WTC11 (cell line): Measurements from ENCODE around the gene DUS1L.

Experiments
- CREM ChIP-seq: sonication (generic); formaldehyde crosslinking; IDR thresholded peaks from 2 replicates; pipeline ENCODE4 v1.8.1; 2022; ENCODE audit warnings: mild to moderate bottlenecking, missing genetic modification reagents, moderate library complexity
- ELF4 ChIP-seq: sonication (generic); formaldehyde crosslinking; IDR thresholded peaks from 2 replicates; pipeline ENCODE4 v1.8.1; 2022; ENCODE audit warnings: low read depth, mild to moderate bottlenecking, moderate library complexity, missing genetic modification reagents
- ETV6 ChIP-seq: sonication (generic); formaldehyde crosslinking; IDR thresholded peaks from 2 replicates; pipeline ENCODE4 v1.8.1; 2022; ENCODE audit warnings: mild to moderate bottlenecking, missing genetic modification reagents
- FOXJ3 ChIP-seq: sonication (generic); formaldehyde crosslinking; IDR thresholded peaks from 2 replicates; pipeline ENCODE4 v1.9.0; 2021; ENCODE audit warnings: missing genetic modification reagents, mild to moderate bottlenecking, borderline replicate concordance
- FOXK1 ChIP-seq: sonication (generic); formaldehyde crosslinking; IDR thresholded peaks from 2 replicates; pipeline ENCODE4 v1.8.0; 2022; ENCODE audit warnings: mild to moderate bottlenecking, moderate library complexity, missing genetic modification reagents
- NFYB ChIP-seq: sonication (generic); formaldehyde crosslinking; conservative IDR thresholded peaks from 2 replicates; pipeline ENCODE4 v1.8.0; 2022; ENCODE audit warnings: low read depth, missing genetic modification reagents
- TCF7 ChIP-seq: sonication (generic); formaldehyde crosslinking; IDR thresholded peaks from 2 replicates; pipeline ENCODE4 v1.8.0; 2022; ENCODE audit warnings: mild to moderate bottlenecking, low read depth, missing genetic modification reagents, moderate library complexity
- TF ChIP-seq, protein P1 (sequence below): fragments of 200-600 bp; IDR thresholded peaks from 2 replicates; pipeline ENCODE4 v1.8.0; 2022; ENCODE audit warnings: antibody characterized with exemption
- TF ChIP-seq, protein P2 (sequence below): sonication (generic); formaldehyde crosslinking; IDR thresholded peaks from 2 replicates; pipeline ENCODE4 v1.8.1; 2023; ENCODE audit warnings: mild to moderate bottlenecking, missing genetic modification reagents, borderline replicate concordance
- TF ChIP-seq, protein P3 (sequence below): sonication (generic); formaldehyde crosslinking; IDR thresholded peaks from 2 replicates; pipeline ENCODE4 v1.8.1; 2022; ENCODE audit warnings: low read depth, mild to moderate bottlenecking, moderate library complexity, missing genetic modification reagents, borderline replicate concordance

DNA sequence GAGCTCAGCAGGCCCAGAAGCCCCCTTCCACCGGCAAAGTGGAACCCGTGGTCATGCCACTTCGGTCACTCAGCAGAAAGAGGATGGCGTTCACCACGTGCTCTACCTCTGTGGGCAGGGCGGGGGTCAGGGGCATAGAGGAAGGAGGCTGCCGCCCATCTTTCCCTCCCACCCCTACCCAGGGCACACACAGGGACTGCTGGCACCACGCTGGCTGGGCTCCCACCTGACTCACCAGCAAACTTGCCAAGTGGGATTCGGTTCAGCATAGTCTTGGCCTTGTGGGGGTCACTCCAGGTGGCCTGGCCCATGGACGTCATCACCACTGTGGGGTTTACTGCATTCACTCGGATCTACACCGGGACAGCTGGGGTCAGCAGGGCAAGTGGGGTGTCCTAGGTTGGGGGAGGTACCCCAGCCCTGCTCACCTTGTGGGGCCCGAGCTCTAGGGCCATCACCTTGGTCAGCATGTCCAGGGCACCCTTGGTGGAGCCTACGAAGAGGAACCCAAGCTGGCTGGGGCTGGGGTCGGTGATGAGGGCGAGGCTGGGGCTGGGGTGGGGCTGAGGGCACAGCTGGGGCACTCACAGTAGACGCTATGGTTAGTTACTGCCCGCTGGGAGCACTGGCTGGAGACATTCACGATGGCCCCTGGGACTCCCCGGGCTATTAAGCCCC, 29.5 kb downstream of the DUS1L start:
- TF ChIP-seq CREM (no peak), ETV6 (CRISPR knock-in tag) (no peak), NFYB (CRISPR knock-in tag) (no peak), FOXK1 (no peak), ELF4 (CRISPR knock-in tag) (no peak), TCF7 (CRISPR knock-in tag) (no peak), FOXJ3 (no peak)
- TF ChIP-seq, protein P1, sequence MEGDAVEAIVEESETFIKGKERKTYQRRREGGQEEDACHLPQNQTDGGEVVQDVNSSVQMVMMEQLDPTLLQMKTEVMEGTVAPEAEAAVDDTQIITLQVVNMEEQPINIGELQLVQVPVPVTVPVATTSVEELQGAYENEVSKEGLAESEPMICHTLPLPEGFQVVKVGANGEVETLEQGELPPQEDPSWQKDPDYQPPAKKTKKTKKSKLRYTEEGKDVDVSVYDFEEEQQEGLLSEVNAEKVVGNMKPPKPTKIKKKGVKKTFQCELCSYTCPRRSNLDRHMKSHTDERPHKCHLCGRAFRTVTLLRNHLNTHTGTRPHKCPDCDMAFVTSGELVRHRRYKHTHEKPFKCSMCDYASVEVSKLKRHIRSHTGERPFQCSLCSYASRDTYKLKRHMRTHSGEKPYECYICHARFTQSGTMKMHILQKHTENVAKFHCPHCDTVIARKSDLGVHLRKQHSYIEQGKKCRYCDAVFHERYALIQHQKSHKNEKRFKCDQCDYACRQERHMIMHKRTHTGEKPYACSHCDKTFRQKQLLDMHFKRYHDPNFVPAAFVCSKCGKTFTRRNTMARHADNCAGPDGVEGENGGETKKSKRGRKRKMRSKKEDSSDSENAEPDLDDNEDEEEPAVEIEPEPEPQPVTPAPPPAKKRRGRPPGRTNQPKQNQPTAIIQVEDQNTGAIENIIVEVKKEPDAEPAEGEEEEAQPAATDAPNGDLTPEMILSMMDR, result no peak
- TF ChIP-seq, protein P2, sequence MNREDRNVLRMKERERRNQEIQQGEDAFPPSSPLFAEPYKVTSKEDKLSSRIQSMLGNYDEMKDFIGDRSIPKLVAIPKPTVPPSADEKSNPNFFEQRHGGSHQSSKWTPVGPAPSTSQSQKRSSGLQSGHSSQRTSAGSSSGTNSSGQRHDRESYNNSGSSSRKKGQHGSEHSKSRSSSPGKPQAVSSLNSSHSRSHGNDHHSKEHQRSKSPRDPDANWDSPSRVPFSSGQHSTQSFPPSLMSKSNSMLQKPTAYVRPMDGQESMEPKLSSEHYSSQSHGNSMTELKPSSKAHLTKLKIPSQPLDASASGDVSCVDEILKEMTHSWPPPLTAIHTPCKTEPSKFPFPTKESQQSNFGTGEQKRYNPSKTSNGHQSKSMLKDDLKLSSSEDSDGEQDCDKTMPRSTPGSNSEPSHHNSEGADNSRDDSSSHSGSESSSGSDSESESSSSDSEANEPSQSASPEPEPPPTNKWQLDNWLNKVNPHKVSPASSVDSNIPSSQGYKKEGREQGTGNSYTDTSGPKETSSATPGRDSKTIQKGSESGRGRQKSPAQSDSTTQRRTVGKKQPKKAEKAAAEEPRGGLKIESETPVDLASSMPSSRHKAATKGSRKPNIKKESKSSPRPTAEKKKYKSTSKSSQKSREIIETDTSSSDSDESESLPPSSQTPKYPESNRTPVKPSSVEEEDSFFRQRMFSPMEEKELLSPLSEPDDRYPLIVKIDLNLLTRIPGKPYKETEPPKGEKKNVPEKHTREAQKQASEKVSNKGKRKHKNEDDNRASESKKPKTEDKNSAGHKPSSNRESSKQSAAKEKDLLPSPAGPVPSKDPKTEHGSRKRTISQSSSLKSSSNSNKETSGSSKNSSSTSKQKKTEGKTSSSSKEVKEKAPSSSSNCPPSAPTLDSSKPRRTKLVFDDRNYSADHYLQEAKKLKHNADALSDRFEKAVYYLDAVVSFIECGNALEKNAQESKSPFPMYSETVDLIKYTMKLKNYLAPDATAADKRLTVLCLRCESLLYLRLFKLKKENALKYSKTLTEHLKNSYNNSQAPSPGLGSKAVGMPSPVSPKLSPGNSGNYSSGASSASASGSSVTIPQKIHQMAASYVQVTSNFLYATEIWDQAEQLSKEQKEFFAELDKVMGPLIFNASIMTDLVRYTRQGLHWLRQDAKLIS (CRISPR knock-in tag), result no peak
- TF ChIP-seq, protein P3, sequence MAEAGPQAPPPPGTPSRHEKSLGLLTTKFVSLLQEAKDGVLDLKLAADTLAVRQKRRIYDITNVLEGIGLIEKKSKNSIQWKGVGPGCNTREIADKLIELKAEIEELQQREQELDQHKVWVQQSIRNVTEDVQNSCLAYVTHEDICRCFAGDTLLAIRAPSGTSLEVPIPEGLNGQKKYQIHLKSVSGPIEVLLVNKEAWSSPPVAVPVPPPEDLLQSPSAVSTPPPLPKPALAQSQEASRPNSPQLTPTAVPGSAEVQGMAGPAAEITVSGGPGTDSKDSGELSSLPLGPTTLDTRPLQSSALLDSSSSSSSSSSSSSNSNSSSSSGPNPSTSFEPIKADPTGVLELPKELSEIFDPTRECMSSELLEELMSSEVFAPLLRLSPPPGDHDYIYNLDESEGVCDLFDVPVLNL (CRISPR knock-in tag), result no peak
